ACHN (cell line): ENCODE data around the gene CBX6.

Experiments
- DNase-seq: peaks from one replicate; pipeline ENCODE4 v3.0.0-alpha.2; 2015
- in situ Hi-C: cut with HindIII; loops from 2 replicates; pipeline ENCODE4 v1.10.0; 2017; ENCODE audit warnings: low sequenced_read_pairs, low pct_ligation_motif_present, low pct_unique_long_range_greater_than_20kb

CBX6 gene

DNA sequence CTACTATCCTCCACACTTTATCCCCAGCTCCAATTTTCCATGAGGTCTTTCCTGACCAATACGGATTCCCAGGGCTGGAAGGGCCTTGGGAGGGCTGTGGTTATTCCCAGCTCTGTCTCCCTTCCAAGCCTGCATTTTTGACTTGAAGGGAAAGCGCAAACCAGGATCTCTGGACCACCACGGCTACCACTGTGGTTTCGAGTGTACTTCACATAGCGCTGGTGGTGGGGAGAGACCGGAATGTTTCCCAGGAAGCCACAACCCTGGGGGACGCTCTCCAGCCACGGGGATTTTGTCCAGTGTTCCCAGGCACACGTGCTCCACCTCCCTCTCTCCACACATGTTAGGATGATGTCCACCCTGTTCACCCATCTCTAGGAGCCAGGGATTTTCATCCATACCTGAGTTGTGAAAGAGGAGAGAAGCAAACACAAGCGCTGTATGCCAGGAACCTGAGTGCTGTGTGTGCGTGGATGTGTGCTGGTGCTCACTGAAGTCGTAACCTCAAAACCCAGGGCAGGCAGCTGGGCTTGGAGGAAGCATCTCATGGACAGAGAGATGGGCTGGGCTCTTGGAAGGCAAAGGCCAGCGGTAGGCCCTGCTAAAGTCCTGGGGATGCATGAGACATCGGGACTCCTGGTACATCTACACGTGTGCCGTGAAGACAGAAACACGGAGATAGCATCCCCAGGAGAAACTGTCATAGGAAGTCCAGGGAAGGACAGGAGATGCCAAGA is 26.8 kb downstream of the CBX6 start:
- no peak for DNase-seq
- in situ Hi-C loops = no loop called here

DNA sequence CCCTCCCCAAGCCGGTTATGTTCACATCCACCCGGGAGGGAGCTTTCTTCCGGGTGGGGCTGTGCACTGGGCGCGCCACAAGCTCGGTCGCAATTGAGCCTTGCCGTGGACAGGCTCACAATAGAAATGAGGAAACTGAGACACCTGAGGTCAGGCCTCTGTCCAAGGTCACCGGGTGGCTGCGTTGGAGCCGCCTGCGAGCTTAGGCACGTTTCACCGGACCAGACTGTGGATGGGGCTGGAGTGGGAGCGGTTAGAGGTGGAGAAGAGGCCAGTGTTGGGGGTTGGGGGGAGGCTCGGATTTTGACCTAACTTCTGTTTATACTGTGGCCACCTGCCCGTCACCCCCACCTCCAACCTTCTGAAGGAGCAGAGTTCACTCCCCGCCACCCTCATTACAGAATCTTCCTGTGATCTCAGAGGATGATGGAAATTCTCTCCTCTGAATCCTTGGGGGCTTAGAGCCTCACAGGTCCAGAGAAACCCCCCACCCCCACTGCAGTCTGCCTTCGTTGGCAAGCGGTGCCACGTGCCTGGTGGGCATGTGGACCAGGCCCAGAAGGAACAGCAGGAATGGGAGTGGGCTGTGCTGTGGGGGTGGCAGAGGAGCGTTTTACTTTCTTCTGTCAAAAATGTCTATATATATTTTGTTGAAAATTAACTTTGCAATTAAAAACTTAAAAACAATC is 27.6 kb downstream of the CBX6 start:
- no peak for DNase-seq
- in situ Hi-C loops = no loop called here

DNA sequence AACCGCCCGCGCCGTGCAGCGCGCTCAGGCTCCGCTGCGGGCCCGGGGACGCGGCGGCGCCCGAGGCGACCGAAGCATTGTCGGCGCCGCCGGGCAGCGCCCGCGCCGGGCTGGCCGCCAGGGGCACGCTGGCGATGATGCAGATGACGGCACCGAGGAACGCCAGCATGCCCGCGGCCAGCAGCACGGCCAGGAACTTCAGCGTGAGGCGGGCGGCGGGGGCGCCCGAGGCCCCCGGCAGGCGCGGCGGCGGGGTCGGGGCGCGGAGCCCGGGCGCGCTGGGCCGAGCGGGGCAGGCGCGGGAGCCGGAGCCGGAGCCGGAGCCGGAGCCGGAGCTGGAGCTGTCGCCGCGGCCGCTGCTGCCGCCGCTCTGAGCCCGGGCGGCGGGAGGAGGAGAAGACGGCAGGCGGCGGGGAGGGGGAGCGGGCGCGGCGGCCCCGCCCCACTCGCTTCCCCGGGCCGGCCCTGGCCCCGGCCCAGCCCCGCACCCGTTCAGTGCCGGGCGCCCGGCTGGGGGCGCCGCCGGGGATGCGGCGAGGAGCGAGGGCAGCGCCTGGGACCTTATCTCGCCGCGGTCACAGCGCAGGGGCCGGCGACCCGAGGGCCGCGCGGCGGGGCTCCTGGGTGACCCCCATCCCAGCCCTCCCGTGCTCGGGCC is 28.2 kb downstream of the CBX6 start, which contains the start of gene NPTXR:
NPTXR (minus strand) TSS at position 372 of the 658 bp plus-strand sequence.
- peak; percentile 56 for DNase-seq
- in situ Hi-C loops = no loop called here

DNA sequence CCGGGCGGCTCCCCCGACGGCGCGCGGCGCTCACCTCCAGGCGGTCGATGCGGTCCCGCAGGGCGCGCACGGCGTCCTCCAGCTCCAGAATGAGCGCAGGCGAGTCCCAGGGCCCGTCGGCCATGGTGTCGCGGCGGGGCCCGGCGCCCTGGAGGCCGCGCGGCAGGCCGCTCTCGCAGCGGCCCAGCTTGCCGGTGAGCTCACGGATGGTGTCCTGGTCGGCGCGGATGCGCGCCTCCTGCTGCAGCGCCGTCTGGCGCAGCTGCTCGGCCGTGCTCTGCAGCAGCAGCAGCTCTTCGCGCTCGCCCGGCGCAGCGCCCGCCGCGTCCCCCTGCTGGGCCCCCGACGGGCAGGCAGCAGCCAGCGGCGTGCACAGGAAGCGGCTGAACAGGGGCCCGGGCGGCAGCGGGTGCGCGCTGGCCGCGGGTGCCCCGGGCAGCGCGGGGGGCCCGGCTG is 28.8 kb downstream of the CBX6 start:
- DNase-seq = peak; percentile 70
- in situ Hi-C loops = no loop called here

DNA sequence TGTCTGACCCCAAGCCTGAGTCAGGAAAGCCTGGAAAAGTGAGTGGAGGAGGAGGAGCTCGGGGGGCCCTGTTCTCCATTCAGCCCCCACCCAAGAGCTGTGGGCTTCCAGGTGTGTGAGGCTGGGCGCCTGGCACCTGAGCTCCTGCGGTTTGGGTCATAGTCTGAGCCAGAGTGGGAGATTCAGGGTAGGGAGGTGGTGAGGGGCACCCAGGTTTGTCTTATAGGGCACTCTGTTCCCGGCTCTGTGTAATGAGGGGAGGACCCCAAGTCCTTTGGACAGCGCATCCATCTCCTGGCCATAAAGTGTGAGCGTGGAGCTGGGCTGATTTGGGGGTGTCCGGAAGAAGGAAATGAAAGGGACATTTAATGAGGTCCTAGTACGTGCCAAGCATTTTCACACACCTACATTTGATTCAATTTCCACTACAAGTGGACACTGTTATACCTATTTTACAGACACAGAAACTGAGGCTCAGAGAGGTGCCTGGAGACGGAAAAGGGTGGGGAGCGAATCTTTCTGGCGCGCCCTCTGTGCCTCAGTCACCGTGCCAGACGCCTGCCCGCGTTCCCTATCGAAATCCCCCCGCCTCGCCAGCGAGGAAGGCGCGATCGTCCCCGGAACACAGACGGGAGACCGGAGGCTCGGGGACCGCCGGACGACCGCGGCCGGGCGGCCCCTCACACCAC is 29.4 kb downstream of the CBX6 start:
- DNase-seq = no peak
- in situ Hi-C loops = no loop called here

DNA sequence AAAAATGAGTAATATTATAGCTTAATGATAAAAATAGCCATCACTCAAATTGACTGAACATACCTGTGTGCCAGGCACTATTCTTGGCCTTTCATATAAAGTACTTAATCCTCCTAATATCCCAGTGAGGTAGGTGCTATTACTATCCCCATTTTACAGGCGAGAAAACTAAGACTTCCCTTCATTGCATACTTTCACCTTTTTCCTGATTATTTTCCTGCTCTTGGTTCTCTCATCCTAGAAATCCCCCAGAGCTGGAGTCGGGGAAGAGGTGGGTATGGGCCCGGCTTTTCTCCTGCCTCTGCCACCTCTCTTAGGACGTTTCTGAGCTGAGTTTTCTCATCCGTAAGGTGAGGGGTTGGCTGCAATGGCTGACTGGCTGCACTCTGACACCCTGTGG is 30.4 kb downstream of the CBX6 start:
- in situ Hi-C loops = no loop called here

DNA sequence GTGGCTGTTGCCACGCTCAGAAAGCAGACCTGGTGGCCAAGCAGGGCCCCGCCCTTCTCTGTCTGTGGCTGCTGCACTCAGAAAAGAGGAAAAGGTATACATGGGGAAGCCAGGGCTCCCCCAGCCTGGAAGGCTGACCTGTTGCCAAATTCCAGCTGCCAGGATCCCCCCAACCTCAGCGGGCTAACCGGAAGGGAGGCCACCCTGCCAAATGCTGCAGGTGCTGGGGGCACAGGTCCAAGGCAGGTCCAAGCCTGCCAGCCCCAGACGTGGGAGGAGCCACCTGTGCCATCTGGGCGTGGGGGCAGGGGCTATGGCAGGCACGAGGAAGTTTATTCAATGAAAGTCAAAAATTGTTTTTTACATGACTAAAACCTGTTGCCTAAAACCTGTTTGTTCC is 30.8 kb downstream of the CBX6 start:
- no peak for DNase-seq

More for the DNA sequence above, 30.4 kb downstream of the CBX6 start:
- DNase-seq = no peak

DNA sequence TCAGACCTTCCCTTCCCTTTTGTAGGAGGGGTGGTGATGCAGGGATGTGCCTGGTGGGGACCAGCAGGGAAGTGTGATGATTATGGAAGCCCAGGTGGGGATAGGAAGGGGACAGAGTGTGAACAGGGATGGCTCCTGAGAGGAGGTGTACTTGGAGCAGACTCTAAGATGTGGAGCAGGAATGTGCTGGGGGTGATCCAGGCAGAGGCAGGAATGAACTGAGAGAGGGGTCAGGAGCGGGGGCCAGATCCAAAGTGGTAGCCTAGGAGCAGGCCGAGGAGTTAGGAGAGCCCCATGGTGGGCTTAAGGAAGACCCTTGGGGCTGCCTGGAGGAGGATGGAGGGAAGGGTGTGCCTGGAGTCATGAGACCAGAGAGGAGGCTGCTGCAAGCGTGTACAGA is 31.9 kb downstream of the CBX6 start:
- DNase-seq = no peak
- in situ Hi-C loops = no loop called here

More for the DNA sequence above, 30.8 kb downstream of the CBX6 start:
- in situ Hi-C loops = no loop called here

DNA sequence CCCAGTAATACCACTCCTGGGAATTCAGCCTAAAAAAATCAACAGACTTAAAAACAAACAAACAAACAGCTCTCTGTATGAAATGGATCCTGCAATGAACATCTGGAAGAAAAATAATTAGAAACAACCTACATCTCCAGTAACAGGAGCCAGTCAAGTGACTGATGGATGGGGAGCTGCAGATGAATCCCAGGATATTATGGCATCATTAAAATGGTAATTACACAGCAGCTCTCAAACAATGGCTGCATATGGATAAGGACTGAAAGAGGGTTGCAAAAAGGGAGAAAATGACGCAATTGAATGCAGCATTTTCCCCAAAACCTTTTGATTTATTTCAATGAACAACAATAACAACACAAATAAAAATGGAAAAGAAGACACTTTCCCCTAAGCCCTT is 32.3 kb downstream of the CBX6 start:
- in situ Hi-C loops = no loop called here

DNA sequence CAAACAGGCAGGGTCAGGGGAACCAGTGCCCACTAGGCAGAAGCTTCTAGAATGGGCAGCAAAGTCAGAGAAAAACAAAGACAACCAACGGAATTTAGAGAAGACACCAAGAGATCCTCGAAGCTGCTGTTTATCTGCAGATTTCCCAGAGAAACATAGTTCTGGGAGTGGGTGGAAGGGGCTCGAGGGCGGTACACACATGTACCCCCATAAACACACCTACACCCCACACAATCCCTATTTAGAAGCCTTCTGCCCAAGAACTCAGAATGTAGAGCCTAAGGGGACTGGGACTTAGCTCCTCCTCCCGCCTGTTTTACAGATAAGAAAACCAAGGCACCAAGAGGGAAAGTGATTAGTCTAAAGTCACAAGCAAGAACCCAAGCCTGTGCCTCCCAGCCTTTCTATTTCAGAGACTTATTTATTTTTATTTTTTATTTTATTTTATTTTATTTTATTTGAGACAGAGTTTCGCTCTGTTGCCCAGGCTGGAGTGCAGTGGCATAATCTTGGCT is 34.5 kb downstream of the CBX6 start:
- in situ Hi-C loops = no loop called here
- no peak for DNase-seq

More for the DNA sequence above, 32.3 kb downstream of the CBX6 start:
- no peak for DNase-seq

DNA sequence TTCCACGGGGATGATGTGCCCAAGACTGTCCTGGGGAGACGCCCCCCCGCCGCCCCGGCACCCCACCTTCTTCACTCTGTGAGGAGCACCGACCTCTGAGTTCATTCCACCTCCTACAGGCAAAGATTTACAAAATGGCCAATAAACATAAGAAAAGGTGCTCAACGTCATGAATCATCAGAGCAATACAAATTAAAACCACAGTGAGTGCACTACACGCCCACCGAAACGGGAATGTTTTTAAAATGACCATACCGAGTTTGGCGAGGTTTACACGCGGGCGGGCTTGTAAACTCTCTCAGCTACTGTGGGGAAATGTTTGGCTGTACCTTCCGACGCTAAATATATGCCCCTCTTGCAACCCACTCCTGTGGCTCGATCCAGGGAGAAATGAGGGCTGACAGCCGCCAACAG is 36.1 kb downstream of the CBX6 start:
- DNase-seq = no peak
- in situ Hi-C loops = no loop called here

DNA sequence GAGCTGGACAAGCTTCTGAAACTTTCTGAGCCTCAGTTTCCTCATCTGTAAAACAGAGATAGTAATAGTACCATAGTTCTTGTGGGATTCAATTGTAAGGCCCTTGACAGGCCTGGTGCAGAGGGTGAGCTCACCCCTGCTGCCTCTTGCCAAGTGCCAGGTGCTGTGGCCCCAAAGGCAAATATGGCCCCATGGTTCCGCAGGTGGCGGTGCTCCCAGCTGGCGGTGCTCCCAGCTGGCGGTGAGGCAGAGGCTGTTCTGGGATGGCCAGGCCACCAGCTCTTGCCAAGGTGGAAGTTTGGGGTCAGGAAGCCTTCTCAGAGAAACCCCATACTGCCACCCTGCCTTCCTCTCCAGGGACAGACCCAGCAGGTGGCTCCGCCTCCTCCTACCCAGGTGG is 37.0 kb downstream of the CBX6 start:
- in situ Hi-C loops = no loop called here
- no peak for DNase-seq

DNA sequence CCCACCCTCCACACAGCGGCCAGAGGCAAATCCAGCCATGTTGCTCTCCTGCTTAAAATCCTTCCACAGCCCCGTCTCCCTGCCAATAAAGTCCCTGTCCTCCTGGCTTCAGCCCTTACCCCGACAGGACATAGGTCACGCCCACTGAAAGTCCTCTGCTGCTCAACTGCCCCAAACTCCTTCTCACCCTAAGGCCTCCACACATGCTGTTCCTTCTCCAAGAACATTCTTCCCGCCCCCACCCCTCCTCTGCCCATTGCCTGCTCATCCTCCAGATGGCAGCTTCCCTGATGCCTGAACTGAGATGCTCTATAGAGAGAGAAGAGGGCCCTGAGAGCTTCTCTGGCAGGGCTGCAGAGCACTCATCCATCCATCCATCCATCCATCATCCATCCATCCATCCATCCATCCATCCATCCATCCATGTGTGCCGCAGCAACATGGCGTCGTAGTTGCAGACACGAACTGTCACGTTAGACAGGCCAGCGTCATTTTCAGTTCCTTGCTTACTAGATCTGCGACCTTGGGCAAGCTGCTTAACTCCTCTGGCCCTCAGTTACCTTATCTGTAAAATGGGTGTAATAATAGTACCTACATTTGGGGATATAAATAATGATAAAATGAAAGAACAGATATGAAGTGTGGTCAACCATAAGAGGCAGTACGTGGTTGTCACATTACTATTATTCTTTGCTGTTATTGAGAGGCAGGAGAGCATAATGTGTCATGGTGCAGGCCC is 37.6 kb downstream of the CBX6 start:
- in situ Hi-C loops = no loop called here
- no peak for DNase-seq

DNA sequence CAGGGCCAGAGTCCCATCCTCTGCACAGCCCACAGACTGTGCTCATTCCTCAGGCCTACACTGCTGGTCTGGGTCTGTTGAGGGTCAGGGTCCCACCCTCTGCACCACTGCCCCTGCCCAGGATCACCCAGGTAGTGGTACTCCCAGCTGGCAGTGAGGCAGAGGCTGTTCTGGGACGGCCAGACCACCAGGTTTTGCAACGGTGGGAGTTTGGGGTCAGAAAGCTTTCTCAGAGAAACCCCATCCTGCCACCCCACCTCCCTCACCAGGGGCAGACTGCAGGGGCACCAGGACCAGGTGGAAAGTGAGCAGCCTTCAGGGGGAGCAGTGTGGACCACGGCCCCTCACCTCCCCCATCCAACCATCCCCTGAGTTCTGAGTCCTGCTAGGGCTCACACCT is 39.0 kb downstream of the CBX6 start:
- in situ Hi-C loops = no loop called here

DNA sequence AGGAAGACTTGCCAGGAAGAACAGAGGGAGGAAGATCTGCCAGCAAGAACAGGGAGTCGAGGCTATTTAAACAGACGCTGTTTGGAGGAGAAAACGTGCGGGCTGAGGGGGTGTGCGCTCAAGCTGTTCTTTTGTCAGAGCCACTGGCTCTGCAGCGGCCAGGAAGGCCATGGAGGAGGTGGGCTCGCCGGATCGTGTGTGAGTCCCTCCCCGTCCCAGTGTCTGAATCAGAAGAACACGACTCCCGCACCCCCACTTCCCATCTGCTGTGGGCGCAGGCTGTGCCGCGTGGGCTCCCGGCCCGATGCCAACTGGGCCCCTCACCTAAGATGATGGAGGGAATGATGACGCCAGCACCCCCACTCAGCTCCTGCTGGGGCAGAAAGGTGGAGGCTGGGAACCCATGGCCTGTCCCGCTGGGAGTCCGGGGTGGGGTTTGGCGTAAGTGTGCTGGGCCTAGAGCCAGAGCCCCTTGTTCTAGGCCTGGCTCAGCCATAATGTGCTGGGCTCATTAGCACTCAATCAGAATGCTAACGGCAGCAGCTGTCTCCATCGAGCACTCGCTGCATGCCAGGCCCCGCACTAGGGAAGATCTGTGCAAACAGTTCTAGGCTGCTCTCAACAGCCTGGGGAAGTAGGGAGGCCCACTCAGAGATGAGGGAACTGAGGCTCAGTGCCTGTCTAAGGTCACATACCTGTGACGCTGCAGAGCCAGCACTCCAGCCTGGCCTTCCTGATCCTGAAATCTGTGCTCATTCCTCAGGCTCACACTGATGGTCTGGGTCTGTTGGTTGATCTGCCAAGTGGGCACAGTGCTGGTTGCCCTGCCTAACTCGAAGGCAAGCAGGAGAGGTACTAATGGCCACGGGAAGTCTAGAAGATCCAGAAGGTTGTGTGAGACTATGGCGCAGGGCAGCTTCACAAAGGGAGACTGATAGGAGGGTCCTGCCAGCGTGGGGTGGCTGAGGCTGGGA is 39.7 kb downstream of the CBX6 start:
- in situ Hi-C loops = no loop called here
- no peak for DNase-seq

More for the DNA sequence above, 39.0 kb downstream of the CBX6 start:
- DNase-seq = no peak

DNA sequence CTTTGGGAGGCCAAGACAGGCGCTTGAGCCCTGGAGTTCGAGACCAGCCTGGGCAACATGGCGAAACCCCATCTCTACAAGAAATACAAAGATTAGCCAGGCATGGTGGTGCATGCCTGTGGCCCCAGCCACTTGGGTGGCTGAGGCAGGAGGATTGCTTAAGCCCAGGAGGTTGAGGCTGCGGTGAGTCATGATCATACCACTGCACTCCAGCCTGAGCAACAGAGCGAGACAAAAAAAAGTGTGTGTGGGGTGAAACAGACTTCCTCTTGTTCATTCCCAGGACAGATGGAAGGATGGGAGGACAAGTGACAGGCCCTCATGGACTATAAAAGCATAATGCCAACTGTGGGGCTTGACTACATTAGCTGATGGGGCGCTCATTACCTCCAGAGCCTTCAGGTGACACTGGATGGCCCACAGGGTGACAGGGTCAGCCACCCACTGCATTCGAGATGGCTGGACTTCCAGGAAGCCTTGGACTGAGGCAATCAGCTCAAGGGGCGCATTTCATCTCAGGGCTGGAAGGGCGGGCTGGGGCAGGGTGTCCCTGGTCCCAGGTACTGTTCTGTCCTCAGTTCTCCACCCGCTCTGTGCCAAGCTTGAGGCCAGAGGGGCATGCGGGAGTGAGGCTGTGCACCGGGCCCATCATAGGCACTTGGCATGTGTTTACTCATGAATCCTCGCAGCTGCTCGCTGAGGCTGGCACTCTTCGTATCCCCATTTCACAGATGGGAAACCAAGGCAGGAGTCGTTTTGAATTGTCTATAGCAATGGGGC is 40.7 kb downstream of the CBX6 start:
- peak; percentile 91 for DNase-seq
- in situ Hi-C loops = no loop called here

DNA sequence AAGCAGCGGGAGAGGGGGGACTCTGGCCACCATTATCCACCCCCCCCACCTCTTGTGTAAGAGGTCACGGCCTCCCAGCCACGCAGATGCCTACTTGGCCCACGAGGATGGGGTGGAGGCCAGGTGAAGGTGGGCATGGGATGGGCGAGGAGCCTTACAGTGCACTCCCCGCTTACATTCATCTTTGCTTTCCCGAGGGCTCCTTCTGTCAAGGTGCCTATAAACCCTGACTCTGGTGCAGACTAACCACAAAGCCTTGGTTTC is 41.2 kb downstream of the CBX6 start:
- no peak for DNase-seq
- in situ Hi-C loops = no loop called here
